ENCODE results near the gene PGBD1. TPM values are rescaled to one million over a fixed set of nuclear protein-coding genes. Genes with fewer than 3 reads are reported as not detected.
A peak's percentile ranks its signal among the peaks of the same experiment; 100 is the strongest.

PGBD1 gene
- total RNA-seq, 1 experiment from 2014 or later = 3.6 TPM

DNA sequence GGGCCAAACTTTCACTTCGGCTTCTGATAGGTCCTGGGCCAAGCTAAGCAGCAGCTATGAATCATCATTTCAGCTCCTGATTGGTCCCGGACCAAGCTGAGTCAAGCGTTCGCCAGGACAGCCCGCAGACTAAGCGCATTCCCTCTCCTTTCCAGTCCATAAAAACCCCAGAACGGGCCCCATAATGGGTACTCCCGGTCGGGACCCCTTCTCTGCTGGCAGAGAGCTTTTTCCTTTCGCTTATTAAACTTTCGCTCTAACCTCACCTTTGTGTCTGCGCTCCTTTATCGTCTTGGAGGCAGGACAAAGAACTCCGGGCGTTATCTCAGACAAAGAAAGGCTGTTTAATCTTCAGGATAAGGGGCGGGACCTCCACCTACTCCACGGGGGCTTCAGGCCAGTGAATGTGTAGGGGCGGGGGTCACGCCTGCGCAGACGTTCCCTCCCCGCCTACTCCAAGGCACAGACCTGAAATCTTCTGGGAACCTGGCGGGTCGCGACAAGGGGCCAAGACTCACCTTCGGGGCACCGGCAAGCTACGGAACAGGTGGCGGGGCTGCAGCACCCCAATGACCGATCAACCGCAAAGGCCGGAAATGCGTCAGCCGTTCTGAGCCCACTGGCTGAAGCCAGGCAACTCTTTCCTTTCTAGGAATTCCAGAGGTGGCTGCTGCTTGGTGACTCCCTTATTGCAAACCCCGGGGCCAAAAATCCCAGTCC, 54.4 kb downstream of the PGBD1 start, which contains the start of gene ZSCAN31:
Gene ZSCAN31 (minus strand): TSS at position 585 of the 720 bp plus-strand sequence. CDS start 6,465 bp downstream, outside the sequence.
- no peaks in the 10 kb centered on the region for H3K9me2 ChIP-seq (ENCODE audit: insufficient read depth)
- 0 out of 2 replicates have a peak, but pooled peaks cover 2% of the 10 kb centered on the region for H3K9me3 ChIP-seq (ENCODE audit: insufficient read depth, low read depth)
- H3K4me1 ChIP-seq (replicated peaks; ENCODE audit: insufficient read depth) = peaks cover 7% of the 10 kb centered on the region; the same call in 1 of the 2 replicates
- peak within 1 kb of the TSS; percentile 69 for H3K27ac ChIP-seq
- no peaks in the 10 kb centered on the region for H3K27me3 ChIP-seq (ENCODE audit: insufficient read depth, low read depth)
- no peaks in the 10 kb centered on the region for H4K20me1 ChIP-seq (ENCODE audit: insufficient read depth)
- peak; percentile 75 to 77 for DNase-seq
- H3K4me2 ChIP-seq = peak within 1 kb of the TSS; percentile 67
- CTCF ChIA-PET = no interaction called here
- POLR2A ChIA-PET (ENCODE audit: unreplicated experiment) = interaction anchor here (0.5 to 0.6 kb wide), 5 partner anchors 21 to 1678 kb away, joined by 3 to 6 read pairs (median 3); no protein-coding TSS in a partner anchor
- intact Hi-C loops (cut with micrococcal nuclease; ENCODE audit: unreplicated experiment) = no loop called here
- H3F3A ChIP-seq (ENCODE audit: insufficient read depth, low read depth) = 0 out of 2 replicates have a peak, but pooled peaks cover 5% of the 10 kb centered on the region
- peak within 1 kb of the TSS; percentile 71 for H2AFZ ChIP-seq
- H3K36me3 ChIP-seq (ENCODE audit: low read depth) = no peaks in the 10 kb centered on the region
- H3K4me3 ChIP-seq = peak within 1 kb of the TSS; percentile 49
- H3K79me2 ChIP-seq (ENCODE audit: low read depth) = no peaks in the 10 kb centered on the region
- no peak for TF ChIP-seq EZH2 (IDR thresholded peaks at IDR 0.05; ENCODE audit: low read depth)
- TF ChIP-seq, protein P1, sequence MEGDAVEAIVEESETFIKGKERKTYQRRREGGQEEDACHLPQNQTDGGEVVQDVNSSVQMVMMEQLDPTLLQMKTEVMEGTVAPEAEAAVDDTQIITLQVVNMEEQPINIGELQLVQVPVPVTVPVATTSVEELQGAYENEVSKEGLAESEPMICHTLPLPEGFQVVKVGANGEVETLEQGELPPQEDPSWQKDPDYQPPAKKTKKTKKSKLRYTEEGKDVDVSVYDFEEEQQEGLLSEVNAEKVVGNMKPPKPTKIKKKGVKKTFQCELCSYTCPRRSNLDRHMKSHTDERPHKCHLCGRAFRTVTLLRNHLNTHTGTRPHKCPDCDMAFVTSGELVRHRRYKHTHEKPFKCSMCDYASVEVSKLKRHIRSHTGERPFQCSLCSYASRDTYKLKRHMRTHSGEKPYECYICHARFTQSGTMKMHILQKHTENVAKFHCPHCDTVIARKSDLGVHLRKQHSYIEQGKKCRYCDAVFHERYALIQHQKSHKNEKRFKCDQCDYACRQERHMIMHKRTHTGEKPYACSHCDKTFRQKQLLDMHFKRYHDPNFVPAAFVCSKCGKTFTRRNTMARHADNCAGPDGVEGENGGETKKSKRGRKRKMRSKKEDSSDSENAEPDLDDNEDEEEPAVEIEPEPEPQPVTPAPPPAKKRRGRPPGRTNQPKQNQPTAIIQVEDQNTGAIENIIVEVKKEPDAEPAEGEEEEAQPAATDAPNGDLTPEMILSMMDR (conservative IDR thresholded peaks at IDR 0.05) = no peak
- TSS peak; percentile 95 for BruUV-seq (replicated peaks)

DNA sequence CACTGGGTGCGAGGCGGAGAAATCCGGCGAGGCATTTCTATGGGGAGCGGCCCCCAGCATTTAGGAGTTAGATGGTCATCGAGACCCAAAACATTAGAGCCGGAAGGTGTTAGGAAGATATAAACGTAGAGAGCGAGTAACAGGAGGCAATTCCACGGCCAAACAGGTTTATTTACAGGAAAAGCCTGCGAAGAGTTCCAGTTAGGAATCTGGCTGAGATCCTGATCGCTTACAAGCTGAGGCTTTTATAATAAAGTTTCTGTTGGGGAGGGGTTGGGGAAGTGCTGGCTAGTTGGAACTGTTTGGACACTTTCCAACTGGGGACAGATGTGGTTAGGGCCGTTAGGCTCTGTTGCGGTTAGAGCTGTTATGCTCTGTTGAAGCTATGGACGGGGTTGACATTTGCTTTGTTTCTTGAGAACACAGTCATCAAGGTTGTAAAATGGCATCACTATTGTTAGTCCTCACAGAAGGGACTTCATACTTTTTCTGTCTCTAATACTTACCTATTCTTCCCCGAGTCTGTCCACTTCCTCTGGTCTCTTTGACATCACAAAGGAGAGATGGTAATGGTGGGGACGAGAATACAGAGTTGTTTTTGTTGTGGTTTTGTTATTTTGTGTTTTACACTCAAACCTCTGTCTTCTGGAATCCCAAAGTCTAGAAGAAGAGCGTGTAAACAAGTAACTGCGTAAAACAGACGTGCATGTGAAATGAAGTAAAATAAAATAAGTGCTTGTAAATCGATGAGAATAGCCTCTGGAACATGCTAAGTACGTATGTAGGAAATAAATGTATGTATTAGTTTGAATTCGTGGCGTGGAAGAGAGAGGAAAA, 55.1 kb downstream of the PGBD1 start:
- Histone ChIP-seq H4K20me1 (ENCODE audit: insufficient read depth) (no peaks in the 10 kb centered on the region), H3K4me2 (peak overlapping the region; percentile 67), H3K27me3 (ENCODE audit: insufficient read depth, low read depth) (no peaks in the 10 kb centered on the region), H3K4me1 (replicated peaks; ENCODE audit: insufficient read depth) (peaks cover 7% of the 10 kb centered on the region; the same call in 1 of the 2 replicates), H3K27ac (peak overlapping the region; percentile 69; the same call in 1 of the 2 replicates), H3F3A (ENCODE audit: insufficient read depth, low read depth) (0 out of 2 replicates have a peak, but pooled peaks cover 5% of the 10 kb centered on the region), H3K9me2 (ENCODE audit: insufficient read depth) (no peaks in the 10 kb centered on the region), H3K9me3 (ENCODE audit: insufficient read depth, low read depth) (0 out of 2 replicates have a peak, but pooled peaks cover 6% of the 10 kb centered on the region), H3K79me2 (ENCODE audit: low read depth) (no peaks in the 10 kb centered on the region), H3K36me3 (ENCODE audit: low read depth) (no peaks in the 10 kb centered on the region), H2AFZ (peak overlapping the region; percentile 71), H3K4me3 (peak overlapping the region; percentile 49)
- no peak for TF ChIP-seq EZH2 (IDR thresholded peaks at IDR 0.05; ENCODE audit: low read depth)
- TF ChIP-seq, protein P1 (conservative IDR thresholded peaks at IDR 0.05) = no peak
- no peak for DNase-seq
- ChIA-PET CTCF (no interaction called here), POLR2A (ENCODE audit: unreplicated experiment) (interaction anchor here (0.5 kb wide), 1 partner anchor 1679 kb away, joined by 3 read pairs; no protein-coding TSS in a partner anchor)
- intact Hi-C loops (cut with micrococcal nuclease; ENCODE audit: unreplicated experiment) = no loop called here
- no TSS peak for BruUV-seq (replicated peaks)

DNA sequence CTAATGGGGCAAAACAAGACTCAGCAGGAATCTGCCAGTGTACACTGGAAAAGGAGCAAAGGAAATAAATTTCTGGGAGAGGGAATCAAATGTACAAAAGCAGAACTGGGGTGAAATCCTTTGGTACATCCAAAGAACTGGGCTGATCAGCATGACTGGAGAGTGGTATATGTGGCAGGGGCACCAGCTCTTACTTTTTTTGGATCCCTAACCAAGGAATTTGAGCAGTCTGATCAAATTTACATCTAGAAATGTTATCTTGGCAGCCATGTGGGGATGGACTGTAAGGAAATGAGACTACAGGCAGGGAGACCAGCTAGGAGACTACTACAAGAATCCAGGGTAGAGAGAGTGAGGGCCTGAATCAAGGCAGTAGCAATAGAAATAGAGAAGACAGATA, 55.7 kb downstream of the PGBD1 start:
- no peaks in the 10 kb centered on the region for H4K20me1 ChIP-seq (ENCODE audit: insufficient read depth)
- no peak for DNase-seq
- peak overlapping the region; percentile 71; the same call in 1 of the 2 replicates for H2AFZ ChIP-seq
- no TSS peak for BruUV-seq (replicated peaks)
- intact Hi-C loops (cut with micrococcal nuclease; ENCODE audit: unreplicated experiment) = no loop called here
- peak overlapping the region; percentile 67 for H3K4me2 ChIP-seq
- H3K27ac ChIP-seq = no peak overlapping the region
- CTCF ChIA-PET = no interaction called here
- no peaks in the 10 kb centered on the region for H3K9me2 ChIP-seq (ENCODE audit: insufficient read depth)
- H3K9me3 ChIP-seq (ENCODE audit: insufficient read depth, low read depth) = 0 out of 2 replicates have a peak, but pooled peaks cover 6% of the 10 kb centered on the region
- POLR2A ChIA-PET (ENCODE audit: unreplicated experiment) = no interaction called here
- H3K4me1 ChIP-seq (replicated peaks; ENCODE audit: insufficient read depth) = peaks cover 7% of the 10 kb centered on the region; the same call in 1 of the 2 replicates
- no peaks in the 10 kb centered on the region for H3K79me2 ChIP-seq (ENCODE audit: low read depth)
- peak overlapping the region; percentile 49; the same call in 1 of the 2 replicates for H3K4me3 ChIP-seq
- no peaks in the 10 kb centered on the region for H3K27me3 ChIP-seq (ENCODE audit: insufficient read depth, low read depth)
- H3K36me3 ChIP-seq (ENCODE audit: low read depth) = no peaks in the 10 kb centered on the region
- 0 out of 2 replicates have a peak, but pooled peaks cover 5% of the 10 kb centered on the region for H3F3A ChIP-seq (ENCODE audit: insufficient read depth, low read depth)
- TF ChIP-seq EZH2 (IDR thresholded peaks at IDR 0.05; ENCODE audit: low read depth) = no peak
- TF ChIP-seq, protein P1 (conservative IDR thresholded peaks at IDR 0.05) = no peak

Data from PC-9 (cell line).